H1 (cell line): ENCODE results near the gene PFDN4. TPM values are rescaled to one million over a fixed set of nuclear protein-coding genes. Genes with fewer than 3 reads are reported as not detected.

Experiments used
- CTCF ChIA-PET: fragments of 300-600 bp; sonication (Branson Sonifier 250); formaldehyde crosslinking; loops from one replicate; lab custom pipeline; 2021; ENCODE audit not compliant: partially characterized antibody; lab: Charles Lee
- POLR2A ChIA-PET: fragments of 300-600 bp; sonication (Branson Sonifier 250); formaldehyde crosslinking; loops from one replicate; lab custom pipeline; 2021; ENCODE audit warnings: inconsistent platforms; ENCODE audit not compliant: partially characterized antibody; lab: Charles Lee
- DNase-seq, 2 experiments: peaks; one replicate each; pipeline versions ENCODE4 v3.0.0 to v3.0.0-alpha.2; 2010 to 2022; ENCODE audit warnings: low spot score in 2 of 2, low read depth in 1 of 2, mixed read lengths in 1 of 2
- FAIRE-seq: peaks from 2 replicates; lab custom pipeline; 2011; peaks lifted over from hg19 to GRCh38; lab: Jason Lieb, UNC
- H2AFZ ChIP-seq: 2 replicates; pipeline ENCODE4 v1.8.1; 2012; ENCODE audit warnings: low read length, inconsistent platforms
- H2AK5ac ChIP-seq: 2 replicates; pipeline ENCODE4 v1.6.1; 2013; ENCODE audit warnings: low read depth, low read length
- H2BK120ac ChIP-seq: replicated peaks from 2 replicates; pipeline ENCODE3; 2013; ENCODE audit warnings: low read depth, low read length, inconsistent platforms
- H2BK12ac ChIP-seq: 2 replicates; pipeline ENCODE4 v1.6.1; 2013; ENCODE audit warnings: low read depth, low read length
- H2BK15ac ChIP-seq: 2 replicates; pipeline ENCODE4 v1.6.1; 2013; ENCODE audit warnings: low read length
- H2BK20ac ChIP-seq: 2 replicates; pipeline ENCODE4 v1.6.1; 2013; ENCODE audit warnings: low read length
- H2BK5ac ChIP-seq: 2 replicates; pipeline ENCODE4 v1.6.1; 2013; ENCODE audit warnings: low read depth, low read length
- H3K14ac ChIP-seq: 2 replicates; pipeline ENCODE4 v1.6.1; 2013; ENCODE audit warnings: inconsistent platforms; ENCODE audit not compliant: insufficient read length
- H3K18ac ChIP-seq: 2 replicates; pipeline ENCODE4 v1.6.1; 2013; ENCODE audit warnings: low read length; ENCODE audit errors: extremely low read depth
- H3K23ac ChIP-seq: 2 replicates; pipeline ENCODE4 v1.6.1; 2013; ENCODE audit warnings: inconsistent platforms; ENCODE audit not compliant: insufficient read length
- H3K23me2 ChIP-seq: 2 replicates; pipeline ENCODE4 v1.6.1; 2013; ENCODE audit warnings: low read depth, low read length
- H3K27ac ChIP-seq: 2 replicates; pipeline ENCODE4 v1.6.1; 2011; ENCODE audit warnings: low read depth, low read length, inconsistent platforms
- H3K27me3 ChIP-seq, 4 experiments: replicated peaks in 1 of 4; 1 replicate in 1 of 4; 2 replicates in 3 of 4; pipeline versions ENCODE4 v1.6.1 to v1.8.1; 2011 to 2013; ENCODE audit warnings: low read length in 3 of 4, mild to moderate bottlenecking in 3 of 4, inconsistent platforms in 2 of 4, mixed read lengths in 2 of 4, moderate library complexity in 1 of 4; ENCODE audit not compliant: control insufficient read depth in 3 of 4, insufficient read depth in 3 of 4; ENCODE audit errors: extremely low read depth in 1 of 4
- H3K36me3 ChIP-seq, 4 experiments: 2 replicates each; pipeline versions ENCODE4 v1.6.1 to v1.8.1; 2011 to 2013; ENCODE audit warnings: mild to moderate bottlenecking in 4 of 4, low read length in 3 of 4, moderate library complexity in 2 of 4, control low read depth in 1 of 4, inconsistent platforms in 1 of 4; ENCODE audit not compliant: insufficient read depth in 4 of 4, control insufficient read depth in 2 of 4
- H3K4ac ChIP-seq: replicated peaks from 2 replicates; pipeline ENCODE3; 2013; ENCODE audit warnings: low read length, low read depth, mixed read lengths, inconsistent platforms; ENCODE audit not compliant: insufficient read length
- H3K4me1 ChIP-seq, 4 experiments: replicated peaks in 1 of 4; 1 replicate in 1 of 4; 2 replicates in 3 of 4; pipeline versions ENCODE4 v1.6.1 to v1.8.1; 2011 to 2013; ENCODE audit warnings: low read length in 3 of 4, inconsistent platforms in 2 of 4, mixed read lengths in 1 of 4; ENCODE audit not compliant: insufficient read depth in 4 of 4, control insufficient read depth in 3 of 4
- H3K4me2 ChIP-seq, 2 experiments: 2 replicates each; pipeline versions ENCODE4 v1.6.1 to v1.8.1; 2011 to 2013; ENCODE audit warnings: low read depth in 2 of 2, low read length in 2 of 2, control low read depth in 1 of 2, inconsistent platforms in 1 of 2, mild to moderate bottlenecking in 1 of 2; ENCODE audit not compliant: insufficient read depth in 1 of 2
- H3K4me3 ChIP-seq, 4 experiments: fragments of 200-600, 300-600 bp in 1 of 4; sonication (generic), shearing (Covaris generic), sonication (Bioruptor Twin) in 1 of 4; 2 replicates each; pipeline versions ENCODE4 v1.5.1 to v1.8.1; 2011 to 2016; ENCODE audit warnings: low read length in 4 of 4, low read depth in 3 of 4, control low read depth in 2 of 4, inconsistent platforms in 2 of 4, mild to moderate bottlenecking in 2 of 4, mixed read lengths in 1 of 4, moderate library complexity in 1 of 4; ENCODE audit not compliant: insufficient read depth in 2 of 4; ENCODE audit errors: extremely low read depth in 1 of 4
- H3K56ac ChIP-seq: replicated peaks from 2 replicates; pipeline ENCODE3; 2013; ENCODE audit warnings: low read depth, mild to moderate bottlenecking, mixed read lengths, low read length, inconsistent platforms; ENCODE audit not compliant: insufficient read length
- H3K79me1 ChIP-seq: 2 replicates; pipeline ENCODE4 v1.6.1; 2013; ENCODE audit warnings: low read depth, low read length, control low read depth
- H3K79me2 ChIP-seq, 2 experiments: 2 replicates each; pipeline versions ENCODE4 v1.6.1 to v1.8.1; 2012 to 2013; ENCODE audit warnings: low read length in 2 of 2, mild to moderate bottlenecking in 2 of 2, inconsistent platforms in 1 of 2; ENCODE audit not compliant: insufficient read depth in 2 of 2, control insufficient read depth in 1 of 2
- H3K9ac ChIP-seq, 4 experiments: replicated peaks in 1 of 4; 1 replicate in 1 of 4; 2 replicates in 3 of 4; pipeline versions ENCODE4 v1.6.1 to v1.8.1; 2011 to 2013; ENCODE audit warnings: low read depth in 3 of 4, low read length in 3 of 4, control low read depth in 2 of 4, mild to moderate bottlenecking in 2 of 4, moderate library complexity in 2 of 4, inconsistent platforms in 1 of 4; ENCODE audit errors: extremely low read depth in 1 of 4
- H3K9me3 ChIP-seq, 2 experiments: 2 replicates each; pipeline versions ENCODE4 v1.6.1 to v1.8.1; 2012 to 2013; ENCODE audit warnings: mild to moderate bottlenecking in 2 of 2, moderate library complexity in 2 of 2, control low read depth in 1 of 2, inconsistent platforms in 1 of 2, low read depth in 1 of 2, low read length in 1 of 2, mixed read lengths in 1 of 2; ENCODE audit not compliant: insufficient read depth in 2 of 2
- H4K20me1 ChIP-seq, 2 experiments: replicated peaks in 1 of 2; 2 replicates each; pipeline versions ENCODE3 to v1.8.1; 2011 to 2013; ENCODE audit warnings: inconsistent platforms in 2 of 2, low read length in 2 of 2, mild to moderate bottlenecking in 1 of 2; ENCODE audit not compliant: insufficient read depth in 2 of 2, control insufficient read depth in 1 of 2
- H4K5ac ChIP-seq: 2 replicates; pipeline ENCODE4 v1.6.1; 2013; ENCODE audit warnings: low read length, low read depth, mixed read lengths, inconsistent platforms; ENCODE audit not compliant: insufficient read length
- H4K8ac ChIP-seq: 2 replicates; pipeline ENCODE4 v1.8.0; 2013; ENCODE audit warnings: mild to moderate bottlenecking, moderate library complexity, low read length, inconsistent platforms; ENCODE audit not compliant: insufficient read depth; ENCODE audit errors: extremely low read depth
- H4K91ac ChIP-seq: replicated peaks from 2 replicates; pipeline ENCODE3; 2013; ENCODE audit warnings: low read length, mixed read lengths, inconsistent platforms; ENCODE audit not compliant: insufficient read length
- BRCA1 ChIP-seq: IDR thresholded peaks from 2 replicates; pipeline ENCODE4 v1.6.1; 2012; ENCODE audit warnings: low read depth, low read length, improper control_type of control experiment
- EZH2 ChIP-seq: fragments of 200-600 bp; sonication (generic); IDR thresholded peaks from 2 replicates; pipeline ENCODE4 v1.7.1; 2012; ENCODE audit warnings: low read depth, mild to moderate bottlenecking, moderate library complexity, low read length, inconsistent platforms; ENCODE audit not compliant: severe bottlenecking
- GABPA ChIP-seq: IDR thresholded peaks from 2 replicates; pipeline ENCODE4 v1.6.1; 2011; ENCODE audit warnings: mild to moderate bottlenecking, low read length, moderate library complexity, borderline replicate concordance; ENCODE audit not compliant: insufficient read depth
- NANOG ChIP-seq: IDR thresholded peaks from 2 replicates; pipeline ENCODE4 v1.6.1; 2011; ENCODE audit warnings: low read length, low read depth, mild to moderate bottlenecking, inconsistent platforms; ENCODE audit not compliant: insufficient read depth, poor library complexity, severe bottlenecking
- RFX5 ChIP-seq: IDR thresholded peaks from 2 replicates; pipeline ENCODE4 v1.6.1; 2011; ENCODE audit warnings: low read depth, low read length, improper control_type of control experiment, borderline replicate concordance
- polyA plus RNA-seq, 7 experiments: library from polyadenylated mRNA; depleted of rRNA in 3 of 7; stranded (reverse) in 5 of 7; unstranded in 2 of 7; fragments of >200 nt in 5 of 7; fragments of 200-250 nt in 2 of 7; gene quantifications; 1 replicate in 5 of 7; 2 replicates in 1 of 7; 4 replicates in 1 of 7; pipeline versions ENCODE4 v1.2.1 to v1.2.3, GENCODE V29; 2011 to 2013; ENCODE audit warnings: missing spikeins in 2 of 7, mixed read lengths in 2 of 7
- total RNA-seq: library from RNA; stranded (reverse); fragmentation: NEBNext Ultra II Directional; extraction: Animal tissue kit (Norgen Biotek cat#: 25700); gene quantifications from 2 replicates; pipeline ENCODE4 v1.2.1, GENCODE V29; 2021

The PFDN4 gene
- total and polyA plus RNA-seq, 2 of the 8 experiments (the other 6 are each of a cell fraction or from before 2014, with no cell fraction given): 41.9 to 96.8 TPM

GRCh38 chr20:54260116-54260515 is 52.2 kb downstream of the PFDN4 start:
- H3K79me2 ChIP-seq: no peaks in the 10 kb centered on the region
- H2BK5ac ChIP-seq: no peak overlapping the region
- no peak overlapping the region for H4K5ac ChIP-seq
- no peaks in the 10 kb centered on the region for H3K36me3 ChIP-seq
- H4K8ac ChIP-seq: no peak overlapping the region
- H2AFZ ChIP-seq: no peak overlapping the region
- H2BK15ac ChIP-seq: no peak overlapping the region
- no peak for TF ChIP-seq RFX5
- TF ChIP-seq EZH2: no peak
- TF ChIP-seq BRCA1: no peak
- no peak for TF ChIP-seq GABPA
- TF ChIP-seq NANOG: no peak
- no peak overlapping the region for H2BK12ac ChIP-seq
- no peak overlapping the region for H2BK120ac ChIP-seq
- no peak overlapping the region for H4K91ac ChIP-seq
- H4K20me1 ChIP-seq: no peaks in the 10 kb centered on the region
- no peaks in the 10 kb centered on the region for H3K23me2 ChIP-seq
- H3K4ac ChIP-seq: no peak overlapping the region
- no peak overlapping the region for H2AK5ac ChIP-seq
- no peaks in the 10 kb centered on the region for H3K4me1 ChIP-seq
- H3K4me3 ChIP-seq: no peak overlapping the region
- no peaks in the 10 kb centered on the region for H3K79me1 ChIP-seq
- H3K27ac ChIP-seq: no peak overlapping the region
- ChIA-PET CTCF (interaction anchor here (1.2 to 1.4 kb wide), 2 partner anchors 52 to 196 kb away, joined by 3 read pairs; partner anchors contain the start of gene PFDN4), POLR2A (no interaction called here)
- H3K23ac ChIP-seq: no peak overlapping the region
- H3K14ac ChIP-seq: no peak overlapping the region
- no peak overlapping the region for H3K9ac ChIP-seq
- H3K27me3 ChIP-seq: no peaks in the 10 kb centered on the region
- DNase-seq (no peak), FAIRE-seq (no peak)
- no peaks in the 10 kb centered on the region for H3K9me3 ChIP-seq
- no peak overlapping the region for H3K56ac ChIP-seq
- no peak overlapping the region for H3K4me2 ChIP-seq
- no peak overlapping the region for H2BK20ac ChIP-seq
- no peak overlapping the region for H3K18ac ChIP-seq
